ENCODE data around the gene C1QB.

The C1QB gene

GRCh38 chr1:22652881-22653316, at the start of gene C1QB:
C1QB (plus strand) TSS chr1:22653236; CDS start chr1:22659463, 6,227 bp downstream.
- Histone ChIP-seq H3K9ac (ENCODE audit: low read length) (peak within 1 kb of the TSS; percentile 62), H3K9me3 (ENCODE audit: insufficient read depth, low read length) (no peaks in the 10 kb centered on the region), H3K27me3 (ENCODE audit: low read depth, low read length) (peaks cover 25% of the 10 kb centered on the region), H4K20me1 (ENCODE audit: insufficient read depth, low read length) (no peaks in the 10 kb centered on the region), H3K27ac (ENCODE audit: low read length) (peak within 1 kb of the TSS; percentile 73), H2AFZ (ENCODE audit: low read depth, low read length) (peak within 1 kb of the TSS; percentile 40; the same call in 1 of the 2 replicates), H3K79me2 (ENCODE audit: low read length) (no peaks in the 10 kb centered on the region), H3K36me3 (replicated peaks; ENCODE audit: low read depth, low read length) (no peaks in the 10 kb centered on the region), H3K4me1 (ENCODE audit: low read length) (peaks cover 35% of the 10 kb centered on the region), H3K4me2 (ENCODE audit: low read length) (peak within 1 kb of the TSS; percentile 81), H3K4me3 (ENCODE audit: low read length) (peak within 1 kb of the TSS; percentile 59)
- TF ChIP-seq EZH2phosphoT487 (IDR thresholded peaks at IDR 0.05; ENCODE audit: low read depth): no peak
- TF ChIP-seq CTCF (IDR thresholded peaks at IDR 0.05; ENCODE audit: low read depth, low read length): no peak

- H3K9ac ChIP-seq (ENCODE audit: low read length): no peak overlapping the region
- no peaks in the 10 kb centered on the region for H3K9me3 ChIP-seq (ENCODE audit: insufficient read depth, low read length)
- H3K27ac ChIP-seq (ENCODE audit: low read length): no peak overlapping the region
- no peaks in the 10 kb centered on the region for H3K27me3 ChIP-seq (ENCODE audit: low read depth, low read length)
- H3K4me1 ChIP-seq (ENCODE audit: low read length): no peaks in the 10 kb centered on the region
- H4K20me1 ChIP-seq (ENCODE audit: insufficient read depth, low read length): no peaks in the 10 kb centered on the region
- H2AFZ ChIP-seq (ENCODE audit: low read depth, low read length): no peak overlapping the region
- H3K4me2 ChIP-seq (ENCODE audit: low read length): no peak overlapping the region
- TF ChIP-seq CTCF (IDR thresholded peaks at IDR 0.05; ENCODE audit: low read depth, low read length): no peak
- TF ChIP-seq EZH2phosphoT487 (IDR thresholded peaks at IDR 0.05; ENCODE audit: low read depth): no peak
- no peaks in the 10 kb centered on the region for H3K79me2 ChIP-seq (ENCODE audit: low read length)
- no peak overlapping the region for H3K4me3 ChIP-seq (ENCODE audit: low read length)
- H3K36me3 ChIP-seq (replicated peaks; ENCODE audit: low read depth, low read length): no peaks in the 10 kb centered on the region
Measured at GRCh38 chr1:22606161-22606560, 46.9 kb upstream of the C1QB start.

GRCh38 chr1:22607154-22607553, 45.9 kb upstream of the C1QB start:
- H3K4me1 ChIP-seq (ENCODE audit: low read length): no peaks in the 10 kb centered on the region
- H3K4me2 ChIP-seq (ENCODE audit: low read length): no peak overlapping the region
- no peaks in the 10 kb centered on the region for H3K79me2 ChIP-seq (ENCODE audit: low read length)
- no peak overlapping the region for H2AFZ ChIP-seq (ENCODE audit: low read depth, low read length)
- H3K9ac ChIP-seq (ENCODE audit: low read length): no peak overlapping the region
- no peak overlapping the region for H3K4me3 ChIP-seq (ENCODE audit: low read length)
- 0 out of 2 replicates have a peak, but pooled peaks cover 2% of the 10 kb centered on the region for H4K20me1 ChIP-seq (ENCODE audit: insufficient read depth, low read length)
- H3K36me3 ChIP-seq (replicated peaks; ENCODE audit: low read depth, low read length): no peaks in the 10 kb centered on the region
- H3K9me3 ChIP-seq (ENCODE audit: insufficient read depth, low read length): no peaks in the 10 kb centered on the region
- no peak overlapping the region for H3K27ac ChIP-seq (ENCODE audit: low read length)
- TF ChIP-seq EZH2phosphoT487 (IDR thresholded peaks at IDR 0.05; ENCODE audit: low read depth) (no peak), CTCF (IDR thresholded peaks at IDR 0.05; ENCODE audit: low read depth, low read length) (no peak)
- H3K27me3 ChIP-seq (ENCODE audit: low read depth, low read length): no peaks in the 10 kb centered on the region

GRCh38 chr1:22608361-22608760, 44.7 kb upstream of the C1QB start:
- 0 out of 2 replicates have a peak, but pooled peaks cover 2% of the 10 kb centered on the region for H4K20me1 ChIP-seq (ENCODE audit: insufficient read depth, low read length)
- H3K4me3 ChIP-seq (ENCODE audit: low read length): no peak overlapping the region
- no peaks in the 10 kb centered on the region for H3K36me3 ChIP-seq (replicated peaks; ENCODE audit: low read depth, low read length)
- no peaks in the 10 kb centered on the region for H3K9me3 ChIP-seq (ENCODE audit: insufficient read depth, low read length)
- no peaks in the 10 kb centered on the region for H3K79me2 ChIP-seq (ENCODE audit: low read length)
- H2AFZ ChIP-seq (ENCODE audit: low read depth, low read length): no peak overlapping the region
- H3K9ac ChIP-seq (ENCODE audit: low read length): no peak overlapping the region
- H3K4me1 ChIP-seq (ENCODE audit: low read length): no peaks in the 10 kb centered on the region
- no peak overlapping the region for H3K4me2 ChIP-seq (ENCODE audit: low read length)
- no peak overlapping the region for H3K27ac ChIP-seq (ENCODE audit: low read length)
- no peak for TF ChIP-seq CTCF (IDR thresholded peaks at IDR 0.05; ENCODE audit: low read depth, low read length)
- no peak for TF ChIP-seq EZH2phosphoT487 (IDR thresholded peaks at IDR 0.05; ENCODE audit: low read depth)
- no peaks in the 10 kb centered on the region for H3K27me3 ChIP-seq (ENCODE audit: low read depth, low read length)
